Activated gamma-delta T cell treated with anti-CD3 and anti-CD28 coated beads, Interleukin-2, amount 50 U/mL, for 16 hours (primary cell): Measurements from ENCODE around the gene SRCAP.

Experiments
- DNase-seq: peaks from one replicate; pipeline ENCODE4 v3.0.0-alpha.2; 2020; ENCODE audit warnings: low read depth

The SRCAP gene

GRCh38 chr16:30775392-30776188 lies 76.6 kb downstream of the SRCAP start:
- no peak for DNase-seq

- DNase-seq, result no peak
These were observed 78.8 kb downstream of the SRCAP start for GRCh38 chr16:30777591-30778297.

DNA sequence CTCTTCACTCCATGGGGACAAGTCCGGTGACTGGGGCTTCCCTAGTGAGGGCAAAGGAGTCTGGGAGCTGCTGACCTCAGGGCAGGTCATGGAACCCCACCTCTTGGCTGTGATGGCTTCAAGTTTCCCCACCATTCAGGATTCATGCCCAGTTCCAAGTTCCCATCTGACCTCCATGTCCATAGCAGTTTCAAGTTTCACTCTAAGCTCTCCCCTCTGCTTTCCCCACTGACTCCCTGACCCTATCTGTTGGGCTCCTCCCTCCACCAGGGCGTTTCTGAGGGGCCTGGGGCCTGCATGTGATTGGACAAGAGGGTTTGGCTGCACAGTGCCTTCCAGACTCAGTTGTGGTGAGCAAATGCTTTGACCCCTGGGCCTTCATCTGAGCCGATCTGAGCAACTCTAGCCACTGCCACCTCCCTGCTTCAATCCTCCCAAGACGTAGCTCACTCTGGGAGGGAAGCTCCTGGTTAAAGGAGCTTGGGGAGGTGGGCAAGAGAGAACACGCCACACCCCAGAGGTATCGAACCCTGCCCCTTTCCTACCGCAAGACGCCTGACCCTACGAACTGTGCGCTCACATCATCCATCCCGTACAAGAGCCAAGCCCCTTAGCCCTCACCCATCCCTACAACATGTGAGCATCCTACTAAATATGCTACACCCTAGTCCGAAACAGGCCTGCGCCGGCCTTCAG lies 79.7 kb downstream of the SRCAP start:
- DNase-seq, result no peak

DNA sequence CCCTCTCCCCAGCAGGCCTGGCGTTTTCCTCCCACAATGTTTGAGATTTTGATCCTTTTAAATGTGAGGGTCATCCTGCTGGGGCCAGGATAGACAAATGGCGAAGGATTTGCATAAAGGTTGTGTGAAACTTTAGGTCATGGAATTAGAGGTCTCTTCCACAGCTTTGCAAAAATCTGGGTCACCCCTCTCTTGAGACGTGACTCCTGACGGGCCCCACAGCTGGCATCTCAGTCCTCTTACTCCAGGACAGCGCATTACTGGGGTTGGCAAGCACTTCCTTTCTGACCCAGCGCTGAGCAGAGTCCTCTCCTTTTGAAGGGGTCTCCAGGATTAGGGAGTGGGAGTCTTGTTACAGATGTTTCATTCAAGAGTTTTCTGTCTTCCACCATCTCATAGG lies 80.6 kb downstream of the SRCAP start:
- DNase-seq, result no peak

DNA sequence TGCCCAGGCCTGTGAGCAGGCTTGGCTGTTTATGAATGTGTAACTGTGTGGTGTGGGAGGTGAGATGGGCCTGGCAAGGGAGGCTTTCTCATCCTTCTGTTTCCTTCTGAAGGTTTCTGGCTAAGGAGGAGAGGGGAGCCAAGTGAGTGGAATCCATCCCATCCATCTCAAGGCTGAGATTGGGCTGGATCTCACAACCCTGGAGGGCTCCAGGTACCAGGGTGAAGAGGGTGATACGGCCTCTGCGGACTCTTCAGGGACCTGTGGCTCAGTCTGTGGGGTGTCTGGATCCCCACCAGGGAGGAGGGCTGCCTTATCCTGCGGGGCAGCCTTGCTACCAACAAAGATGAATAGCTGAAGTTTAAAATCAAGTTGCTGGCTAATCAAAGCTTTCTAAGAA lies 81.0 kb downstream of the SRCAP start:
- no peak for DNase-seq

GRCh38 chr16:30780549-30780948 lies 81.6 kb downstream of the SRCAP start:
- no peak for DNase-seq

GRCh38 chr16:30782486-30783279 lies 83.7 kb downstream of the SRCAP start:
- no peak for DNase-seq

- DNase-seq, result no peak
These were observed 84.5 kb downstream of the SRCAP start for GRCh38 chr16:30783280-30784109.

DNA sequence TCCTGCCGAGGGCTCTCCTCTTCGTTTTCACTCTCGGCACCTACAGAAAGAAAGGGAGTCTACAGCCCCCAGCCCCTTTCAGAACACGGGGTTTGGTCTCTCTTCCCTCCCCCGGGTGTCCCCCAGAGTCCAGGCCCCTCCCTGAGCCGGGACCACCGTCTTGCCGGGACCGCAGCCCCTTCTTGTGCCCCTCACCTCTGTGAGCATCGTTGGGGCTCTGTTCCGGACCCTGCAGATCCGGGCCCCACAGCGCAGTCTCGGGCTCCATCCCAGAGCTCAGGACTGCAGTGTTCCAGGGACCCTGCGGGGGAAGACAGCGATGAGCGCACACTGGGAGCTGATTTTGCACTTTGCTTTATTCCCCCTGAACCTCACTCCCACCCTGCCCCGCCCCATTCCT lies 85.2 kb downstream of the SRCAP start:
- no peak for DNase-seq

GRCh38 chr16:30785126-30786106 lies 86.4 kb downstream of the SRCAP start:
- DNase-seq, result no peak

DNA sequence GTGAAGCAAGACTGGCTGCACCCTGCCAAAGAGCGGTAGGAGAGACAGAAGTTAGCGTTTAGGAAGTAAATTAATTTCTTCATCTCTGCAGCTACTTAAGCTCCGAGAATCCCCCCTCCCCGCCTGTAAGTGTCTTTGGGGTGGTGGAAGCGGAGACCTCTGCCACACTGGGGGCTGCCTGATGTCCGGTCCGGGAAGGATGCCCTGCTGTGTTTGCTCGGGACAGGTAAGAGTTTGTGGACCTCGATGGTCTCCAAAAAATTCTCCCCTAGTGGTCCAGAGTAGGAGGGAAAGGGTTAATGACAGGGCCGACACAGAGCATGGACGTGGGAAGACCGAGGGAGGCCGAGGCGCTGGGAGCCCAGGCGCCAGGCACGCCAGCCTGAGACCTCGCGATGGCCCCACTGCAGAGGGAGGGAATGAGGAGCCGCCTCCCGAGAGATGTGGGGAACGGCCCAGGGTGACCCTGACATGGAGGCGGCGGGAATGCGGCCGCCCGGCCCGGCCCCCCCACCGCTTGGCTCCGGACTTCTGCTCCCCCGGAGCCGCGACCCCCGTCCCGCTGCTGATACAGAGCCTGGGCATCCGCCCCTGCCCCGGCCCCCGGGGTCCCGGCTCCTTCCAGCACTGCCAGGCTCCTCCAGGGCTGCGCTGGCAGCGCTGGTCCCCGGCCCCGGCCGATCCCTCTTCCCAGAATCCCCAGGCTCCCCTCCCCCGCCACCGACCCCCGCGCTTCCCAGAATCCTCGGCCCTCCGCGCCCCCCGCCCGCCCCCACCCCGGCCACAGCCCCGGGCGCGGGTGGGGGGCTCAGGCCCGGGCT lies 87.4 kb downstream of the SRCAP start:
- no peak for DNase-seq

- no peak for DNase-seq
These were observed 88.1 kb downstream of the SRCAP start, which contains the start of gene ZNF629 for GRCh38 chr16:30786936-30787612. TSS of gene ZNF629 (minus strand) at chr16:30787205. CDS start at chr16:30784482, 2,723 bp downstream.

GRCh38 chr16:30787613-30788378 lies 88.8 kb downstream of the SRCAP start:
- DNase-seq, result no peak
